GM12878 (cell line): Measurements from ENCODE around the gene FXYD3. TPM values are rescaled to one million over a fixed set of nuclear protein-coding genes. Genes with fewer than 3 reads are reported as not detected.

Experiments
- ATAC-seq: fragments of 200-7000 bp; cut with Tn5 transposase; 3 replicates; pipeline ENCODE4 v1.9.1; 2020; ENCODE audit warnings: mild to moderate bottlenecking, moderate library complexity
- BruUV-seq: library from RNA; stranded (reverse); fragments of 400-500 nt; replicated peaks from 2 replicates; lab custom pipeline; 2021; lab: Mats Ljungman, UMichigan
- CTCF ChIA-PET: fragments of 300-600 bp; sonication (Branson Sonifier 250); formaldehyde crosslinking; extraction: SDS; loops from one replicate; lab custom pipeline; 2021; ENCODE audit warnings: inconsistent platforms; lab: Yijun Ruan, JAX
- POLR2A ChIA-PET: fragments of 350-600 bp; formaldehyde crosslinking; extraction: SDS; loops from one replicate; lab custom pipeline; 2021; ENCODE audit warnings: inconsistent platforms; lab: Charles Lee
- RAD21 ChIA-PET: fragments of 300-600 bp; sonication (Branson Sonifier 250); formaldehyde crosslinking; loops from one replicate; lab custom pipeline; 2023; ENCODE audit warnings: antibody characterized with exemption; ENCODE audit not compliant: unreplicated experiment; lab: Charles Lee
- SMC1A ChIA-PET: fragments of 300-600 bp; sonication (Branson Sonifier 250); formaldehyde crosslinking; loops from one replicate; lab custom pipeline; 2023; ENCODE audit not compliant: unreplicated experiment, uncharacterized antibody; lab: Charles Lee
- DNase-seq: peaks from one replicate; pipeline ENCODE4 v3.0.0-alpha.2; 2011; ENCODE audit warnings: low read depth, low spot score
- FAIRE-seq: peaks from 3 replicates; lab custom pipeline; 2011; peaks lifted over from hg19 to GRCh38; lab: Jason Lieb, UNC
- H2AFZ ChIP-seq: 2 replicates; pipeline ENCODE4 v1.6.0; 2011; ENCODE audit warnings: low read depth, low read length, control low read depth; ENCODE audit not compliant: control insufficient read depth
- H3K27ac ChIP-seq: 2 replicates; pipeline ENCODE4 v1.5.1; 2011; ENCODE audit warnings: control low read depth; ENCODE audit not compliant: control insufficient read depth, insufficient read depth
- H3K27me3 ChIP-seq, 2 experiments: replicated peaks in 1 of 2; 2 replicates each; pipeline versions ENCODE4 v1.6.0 to v1.6.1; 2011; ENCODE audit warnings: low read length in 1 of 2; ENCODE audit not compliant: control insufficient read depth in 2 of 2, insufficient read depth in 2 of 2
- H3K36me3 ChIP-seq, 2 experiments: 2 replicates each; pipeline ENCODE4 v1.5.1; 2011; ENCODE audit warnings: low read length in 1 of 2; ENCODE audit not compliant: control insufficient read depth in 2 of 2, insufficient read depth in 2 of 2
- H3K4me1 ChIP-seq: 2 replicates; pipeline ENCODE4 v1.6.1; 2011; ENCODE audit warnings: mild to moderate bottlenecking, low read length, moderate library complexity, mixed read lengths; ENCODE audit not compliant: control insufficient read depth, insufficient read depth
- H3K4me2 ChIP-seq: 2 replicates; pipeline ENCODE4 v1.6.0; 2011; ENCODE audit warnings: control low read depth; ENCODE audit not compliant: control insufficient read depth, insufficient read depth
- H3K4me3 ChIP-seq: fragments of 200-600 bp; sonication (generic); 2 replicates; pipeline ENCODE4 v1.5.1; 2016
- H3K79me2 ChIP-seq: 2 replicates; pipeline ENCODE4 v1.6.0; 2011; ENCODE audit warnings: low read length; ENCODE audit not compliant: control insufficient read depth, insufficient read depth
- H3K9ac ChIP-seq: 2 replicates; pipeline ENCODE4 v1.8.0; 2011; ENCODE audit warnings: low read length, control low read depth, mixed read lengths; ENCODE audit not compliant: control insufficient read depth, insufficient read depth
- H3K9me3 ChIP-seq: replicated peaks from 3 replicates; pipeline ENCODE4 v1.5.1; 2011; ENCODE audit warnings: mild to moderate bottlenecking, low read length; ENCODE audit not compliant: control insufficient read depth, insufficient read depth
- H4K20me1 ChIP-seq: 2 replicates; pipeline ENCODE4 v1.6.0; 2011; ENCODE audit not compliant: control insufficient read depth, insufficient read depth
- BCLAF1 ChIP-seq: fragments of 450-650 bp; IDR thresholded peaks from 2 replicates; pipeline ENCODE4 v1.6.1; 2017; ENCODE audit warnings: antibody characterized with exemption, mild to moderate bottlenecking, moderate library complexity
- EED ChIP-seq: sonication (generic); IDR thresholded peaks from 2 replicates; pipeline ENCODE4 v1.6.1; 2016; ENCODE audit warnings: antibody characterized with exemption, low read depth
- EP300 ChIP-seq, 2 experiments: fragments of 150-350 bp in 1 of 2; IDR thresholded peaks; 2 replicates each; pipeline ENCODE4 v1.6.1; 2011 to 2012; ENCODE audit warnings: low read depth in 2 of 2, low read length in 2 of 2, borderline replicate concordance in 1 of 2, improper control_type of control experiment in 1 of 2, inconsistent platforms in 1 of 2; ENCODE audit not compliant: control insufficient read depth in 1 of 2
- IKZF1 ChIP-seq: fragments of 450-650 bp; conservative IDR thresholded peaks from 2 replicates; pipeline ENCODE4 v1.6.1; 2017; ENCODE audit warnings: antibody characterized with exemption, mild to moderate bottlenecking
- IKZF2 ChIP-seq, 2 experiments: fragments of 450-650 bp; IDR thresholded peaks; 2 replicates each; pipeline ENCODE4 v1.6.1; 2017; ENCODE audit warnings: mild to moderate bottlenecking in 2 of 2, moderate library complexity in 2 of 2
- RAD51 ChIP-seq: fragments of 450-650 bp; IDR thresholded peaks from 2 replicates; pipeline ENCODE4 v1.6.1; 2016; ENCODE audit warnings: moderate library complexity, mild to moderate bottlenecking, inconsistent platforms
- RUNX3 ChIP-seq: IDR thresholded peaks from 2 replicates; pipeline ENCODE4 v1.6.1; 2012; ENCODE audit warnings: low read length, inconsistent platforms
- SPI1 ChIP-seq: IDR thresholded peaks from 2 replicates; pipeline ENCODE4 v1.6.1; 2011; ENCODE audit warnings: low read depth, mild to moderate bottlenecking, low read length, moderate library complexity, borderline replicate concordance; ENCODE audit not compliant: insufficient read depth
- WGBS: methylation state at CpG from one replicate; pipeline ENCODE4 v1.1.6; 2016; ENCODE audit warnings: low lambda C conversion rate; ENCODE audit not compliant: insufficient replicate concordance, insufficient coverage; ENCODE audit errors: missing lambda C conversion rate; 5-methylcytosine and 5-hydroxymethylcytosine counted together
- in situ Hi-C: fragments of 300-500 bp; cut with MboI; formaldehyde crosslinking; loops from 9 replicates; pipeline ENCODE4 v1.14.3; 2018; ENCODE audit warnings: mixed read lengths
- intact Hi-C: fragments of 100-400 bp; cut with micrococcal nuclease; formaldehyde crosslinking; loops from one replicate; pipeline ENCODE4 v1.14.2; 2022; ENCODE audit not compliant: unreplicated experiment
- polyA plus RNA-seq, 11 experiments: library from polyadenylated mRNA; depleted of rRNA in 4 of 11; unstranded in 6 of 11; stranded (reverse) in 5 of 11; fragments of >200 nt; fragmentation: Nextera tagmentation in 4 of 11; fragmentation: Illumina TruSeq in 1 of 11; extraction: Ambion mirVana in 4 of 11; extraction: Trizol in 1 of 11; gene quantifications; 1 replicate in 1 of 11; 2 replicates in 10 of 11; pipeline versions ENCODE4 v1.2.1 to v1.2.3, GENCODE V29; 2011 to 2016; ENCODE audit warnings: inconsistent platforms in 2 of 11, missing spikeins in 2 of 11, low read depth in 1 of 11
- total RNA-seq, 4 experiments: library from RNA; depleted of rRNA in 3 of 4; stranded (reverse); fragments of >200 nt in 3 of 4; fragmentation: Illumina TruSeq in 1 of 4; extraction: Trizol in 1 of 4; gene quantifications; 2 replicates each; pipeline versions ENCODE4 v1.2.1 to v1.2.3, GENCODE V29; 2013 to 2021
- TF ChIP-seq, protein P1 (sequence below): fragments of 450-650 bp; IDR thresholded peaks from 2 replicates; pipeline ENCODE4 v1.6.1; 2017; ENCODE audit warnings: mild to moderate bottlenecking, moderate library complexity

Gene FXYD3
- total and polyA plus RNA-seq, 10 of the 15 experiments (the other 5 are each of a cell fraction or from before 2014, with no cell fraction given), result 0.09 to 0.44 TPM; not detected in 8

GRCh38 chr19:35120492-35120891 lies 4.9 kb downstream of the FXYD3 start:
- TF ChIP-seq EP300 (IDR thresholded peaks at IDR 0.05; ENCODE audit: borderline replicate concordance in 1 of 2, control insufficient read depth in 1 of 2, low read depth in 2 of 2, low read length in 2 of 2) (no peak), IKZF2 (IDR thresholded peaks at IDR 0.05) (peak; percentile 44 to 51; a peak in 2 of 4 replicates), BCLAF1 (no peak), IKZF1 (peak; percentile 57), EED (0 out of 2 replicates have a peak, but pooled peaks have one; percentile 30), SPI1 (peak; percentile 58; the same call in 1 of the 2 replicates), RAD51 (no peak), RUNX3 (0 out of 2 replicates have a peak, but pooled peaks have one; percentile 7)
- TF ChIP-seq, protein P1, sequence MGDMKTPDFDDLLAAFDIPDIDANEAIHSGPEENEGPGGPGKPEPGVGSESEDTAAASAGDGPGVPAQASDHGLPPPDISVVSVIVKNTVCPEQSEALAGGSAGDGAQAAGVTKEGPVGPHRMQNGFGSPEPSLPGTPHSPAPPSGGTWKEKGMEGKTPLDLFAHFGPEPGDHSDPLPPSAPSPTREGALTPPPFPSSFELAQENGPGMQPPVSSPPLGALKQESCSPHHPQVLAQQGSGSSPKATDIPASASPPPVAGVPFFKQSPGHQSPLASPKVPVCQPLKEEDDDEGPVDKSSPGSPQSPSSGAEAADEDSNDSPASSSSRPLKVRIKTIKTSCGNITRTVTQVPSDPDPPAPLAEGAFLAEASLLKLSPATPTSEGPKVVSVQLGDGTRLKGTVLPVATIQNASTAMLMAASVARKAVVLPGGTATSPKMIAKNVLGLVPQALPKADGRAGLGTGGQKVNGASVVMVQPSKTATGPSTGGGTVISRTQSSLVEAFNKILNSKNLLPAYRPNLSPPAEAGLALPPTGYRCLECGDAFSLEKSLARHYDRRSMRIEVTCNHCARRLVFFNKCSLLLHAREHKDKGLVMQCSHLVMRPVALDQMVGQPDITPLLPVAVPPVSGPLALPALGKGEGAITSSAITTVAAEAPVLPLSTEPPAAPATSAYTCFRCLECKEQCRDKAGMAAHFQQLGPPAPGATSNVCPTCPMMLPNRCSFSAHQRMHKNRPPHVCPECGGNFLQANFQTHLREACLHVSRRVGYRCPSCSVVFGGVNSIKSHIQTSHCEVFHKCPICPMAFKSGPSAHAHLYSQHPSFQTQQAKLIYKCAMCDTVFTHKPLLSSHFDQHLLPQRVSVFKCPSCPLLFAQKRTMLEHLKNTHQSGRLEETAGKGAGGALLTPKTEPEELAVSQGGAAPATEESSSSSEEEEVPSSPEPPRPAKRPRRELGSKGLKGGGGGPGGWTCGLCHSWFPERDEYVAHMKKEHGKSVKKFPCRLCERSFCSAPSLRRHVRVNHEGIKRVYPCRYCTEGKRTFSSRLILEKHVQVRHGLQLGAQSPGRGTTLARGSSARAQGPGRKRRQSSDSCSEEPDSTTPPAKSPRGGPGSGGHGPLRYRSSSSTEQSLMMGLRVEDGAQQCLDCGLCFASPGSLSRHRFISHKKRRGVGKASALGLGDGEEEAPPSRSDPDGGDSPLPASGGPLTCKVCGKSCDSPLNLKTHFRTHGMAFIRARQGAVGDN, result 0 out of 2 replicates have a peak, but pooled peaks have one; percentile 9
- Histone ChIP-seq H2AFZ (no peak overlapping the region), H3K36me3 (no peaks in the 10 kb centered on the region), H3K4me2 (no peak overlapping the region), H3K4me3 (no peak overlapping the region), H4K20me1 (no peaks in the 10 kb centered on the region), H3K4me1 (peaks cover 18% of the 10 kb centered on the region), H3K27me3 (no peaks in the 10 kb centered on the region), H3K9ac (no peak overlapping the region), H3K27ac (no peak overlapping the region), H3K9me3 (no peaks in the 10 kb centered on the region), H3K79me2 (no peaks in the 10 kb centered on the region)
- FAIRE-seq (no peak), ATAC-seq (no peak), DNase-seq (no peak)
- ChIA-PET POLR2A (no interaction called here), SMC1A (no interaction called here), CTCF (interaction anchor here (0.6 to 6.4 kb wide), 3 partner anchors 15 to 56 kb away, joined by 3 to 75 read pairs (median 34); partner anchors contain the start of genes FXYD7 and LGI4), RAD21 (no interaction called here)
- in situ Hi-C loops, result no loop called here
- BruUV-seq, result no TSS peak
- 15% methylated on average over 7 of the region's 7 CpGs for WGBS
- intact Hi-C loops, result no loop called here
